DMS79 treated with DMSO at 0.1 percent for 48 hours (cell line): ENCODE measurements around the gene GANAB.
A peak's percentile ranks its signal among the peaks of the same experiment; 100 is the strongest.
"Not testable (repeated sequence)": the region's sequence is repeated elsewhere in the genome, so short reads cannot be mapped to it uniquely, and the experiment has no call there.

ENCODE experiments used
- DNase-seq: peaks from one replicate; lab custom pipeline; 2025; lab: John Stamatoyannopoulos, UW

GANAB gene

GRCh38 chr11:62667460-62667859 lies 21.0 kb upstream of the GANAB start:
- no peak for DNase-seq

GRCh38 chr11:62666259-62666926 lies 20.0 kb upstream of the GANAB start:
- no peak for DNase-seq

GRCh38 chr11:62665599-62666258 lies 19.3 kb upstream of the GANAB start:
- DNase-seq: no peak

GRCh38 chr11:62665075-62665598 lies 18.7 kb upstream of the GANAB start, which contains the start of the genes C11orf98 and CSKMT:
C11orf98 (minus strand) TSS chr11:62665210; CDS start chr11:62665169, 41 bp downstream.
CSKMT (plus strand) TSS chr11:62665312; CDS start chr11:62665880, 568 bp downstream.
- DNase-seq: peak; percentile 92

- DNase-seq: peak; percentile 73
These were observed 18.1 kb upstream of the GANAB start for GRCh38 chr11:62664405-62665074.

- no peak for DNase-seq
These were observed 10.5 kb upstream of the GANAB start for GRCh38 chr11:62656796-62657429.

- no peak for DNase-seq
These were observed 7.9 kb upstream of the GANAB start for GRCh38 chr11:62654297-62654696.

- no peak for DNase-seq
These were observed 6.0 kb upstream of the GANAB start for GRCh38 chr11:62652161-62653006.

- DNase-seq: not testable (repeated sequence)
These were observed 3.9 kb upstream of the GANAB start for GRCh38 chr11:62650283-62650682.

- DNase-seq: no peak
These were observed 3.1 kb upstream of the GANAB start for GRCh38 chr11:62649486-62649885.

- no peak for DNase-seq
These were observed 2.6 kb upstream of the GANAB start for GRCh38 chr11:62648967-62649364.

- DNase-seq: no peak
These were observed 2.0 kb upstream of the GANAB start for GRCh38 chr11:62648185-62648966.

GRCh38 chr11:62647609-62648005 lies 1.2 kb upstream of the GANAB start:
- DNase-seq: no peak

- no peak for DNase-seq
These were observed 604 bp upstream of the GANAB start for GRCh38 chr11:62646825-62647608.

GRCh38 chr11:62645671-62645945 lies 805 bp downstream of the GANAB start:
- no peak for DNase-seq

- no peak for DNase-seq
These were observed 2.2 kb downstream of the GANAB start for GRCh38 chr11:62644220-62644619.

GRCh38 chr11:62632492-62632891 lies 13.9 kb downstream of the GANAB start:
- no peak for DNase-seq

- DNase-seq: no peak
These were observed 18.7 kb downstream of the GANAB start for GRCh38 chr11:62627713-62628112.

GRCh38 chr11:62622476-62623089 lies 23.8 kb downstream of the GANAB start:
- no peak for DNase-seq
